Endothelial cell of umbilical vein (primary cell): ENCODE results near the gene KCTD6.

Source experiments
- CTCF ChIP-seq, 2 donors: IDR thresholded peaks; 1 replicate in 1 of 2; 2 replicates in 1 of 2; pipeline ENCODE4 v1.5.1; 2011; ENCODE audit warnings: low read length in 2 of 2, mild to moderate bottlenecking in 2 of 2, moderate library complexity in 2 of 2, control low read depth in 1 of 2, inconsistent platforms in 1 of 2, low read depth in 1 of 2; ENCODE audit not compliant: insufficient read depth in 1 of 2; ENCODE audit errors: extremely low read depth in 1 of 2
- EZH2 ChIP-seq: IDR thresholded peaks from 2 replicates; pipeline ENCODE4 v1.6.1; 2012; ENCODE audit warnings: borderline replicate concordance, low read depth, mild to moderate bottlenecking, moderate library complexity, low read length, inconsistent platforms; ENCODE audit not compliant: severe bottlenecking
- JUN ChIP-seq: IDR thresholded peaks from 2 replicates; pipeline ENCODE4 v1.6.1; 2011; ENCODE audit warnings: borderline replicate concordance, low read depth; ENCODE audit not compliant: insufficient read length, insufficient read depth
- MAX ChIP-seq: IDR thresholded peaks from 2 replicates; pipeline ENCODE4 v1.6.1; 2011; ENCODE audit not compliant: insufficient read depth, insufficient read length
- POLR2A ChIP-seq: IDR thresholded peaks from 2 replicates; pipeline ENCODE4 v1.6.1; 2012; ENCODE audit warnings: low read depth, mild to moderate bottlenecking, control low read depth, low read length

- no peak for TF ChIP-seq CTCF (IDR thresholded peaks at IDR 0.05; ENCODE audit: extremely low read depth in 1 of 2, insufficient read depth in 1 of 2, low read depth in 1 of 2, low read length in 2 of 2)
- TF ChIP-seq EZH2 = no peak
- no peak for TF ChIP-seq POLR2A
- no peak for TF ChIP-seq JUN
- no peak for TF ChIP-seq MAX
These were observed 39.7 kb upstream of the KCTD6 start for GRCh38 chr3:58452176-58452575.
